H9 (cell line): ENCODE measurements around the gene FBLN1. TPM values are rescaled to one million over a fixed set of nuclear protein-coding genes. Genes with fewer than 3 reads are reported as not detected.

Source experiments
- DNase-seq: peaks from one replicate; pipeline ENCODE4 v3.0.0-alpha.2; 2017
- H2AFZ ChIP-seq: one replicate; pipeline ENCODE4 v1.6.1; 2013; ENCODE audit warnings: mild to moderate bottlenecking, low read length, control low read depth, moderate library complexity
- H2AK5ac ChIP-seq: 2 replicates; pipeline ENCODE4 v1.6.1; 2013; ENCODE audit warnings: low read length, control low read depth, mixed read lengths; ENCODE audit not compliant: insufficient read length
- H2BK120ac ChIP-seq: one replicate; pipeline ENCODE4 v1.6.1; 2013; ENCODE audit warnings: low read depth, mild to moderate bottlenecking, low read length, control low read depth, inconsistent platforms; ENCODE audit not compliant: poor library complexity, severe bottlenecking
- H2BK12ac ChIP-seq: 2 replicates; pipeline ENCODE4 v1.6.1; 2013; ENCODE audit warnings: low read length, control low read depth, mixed read lengths, low read depth; ENCODE audit not compliant: insufficient read length
- H2BK15ac ChIP-seq: 2 replicates; pipeline ENCODE4 v1.6.1; 2013; ENCODE audit warnings: low read depth, low read length, control low read depth
- H2BK20ac ChIP-seq: one replicate; pipeline ENCODE4 v1.6.1; 2013; ENCODE audit warnings: low read depth, mild to moderate bottlenecking, low read length, control low read depth, inconsistent platforms; ENCODE audit not compliant: poor library complexity, severe bottlenecking
- H2BK5ac ChIP-seq: 2 replicates; pipeline ENCODE4 v1.6.1; 2013; ENCODE audit warnings: low read length, control low read depth, mixed read lengths; ENCODE audit not compliant: insufficient read length
- H3K14ac ChIP-seq: 2 replicates; pipeline ENCODE4 v1.6.1; 2013; ENCODE audit warnings: low read length, control low read depth; ENCODE audit not compliant: insufficient read depth
- H3K18ac ChIP-seq: 2 replicates; pipeline ENCODE4 v1.6.1; 2013; ENCODE audit warnings: low read depth, mild to moderate bottlenecking, mixed read lengths, low read length, control low read depth; ENCODE audit not compliant: insufficient read length
- H3K23ac ChIP-seq: 2 replicates; pipeline ENCODE4 v1.6.1; 2013; ENCODE audit warnings: low read length, control low read depth, mixed read lengths, low read depth; ENCODE audit not compliant: insufficient read length
- H3K23me2 ChIP-seq: 2 replicates; pipeline ENCODE4 v1.6.1; 2013; ENCODE audit warnings: low read depth, mild to moderate bottlenecking, mixed read lengths, low read length, control low read depth; ENCODE audit not compliant: insufficient read length, poor library complexity, severe bottlenecking
- H3K27ac ChIP-seq: 2 replicates; pipeline ENCODE4 v1.5.1; 2013; ENCODE audit warnings: low read length, control low read depth, mixed read lengths, low read depth; ENCODE audit not compliant: insufficient read length
- H3K27me3 ChIP-seq: 2 replicates; pipeline ENCODE4 v1.6.1; 2013; ENCODE audit warnings: low read length, control low read depth, inconsistent platforms; ENCODE audit not compliant: insufficient read depth
- H3K4ac ChIP-seq: 2 replicates; pipeline ENCODE4 v1.6.1; 2013; ENCODE audit warnings: low read depth, mild to moderate bottlenecking, control low read depth, inconsistent platforms, low read length, moderate library complexity
- H3K4me1 ChIP-seq: 2 replicates; pipeline ENCODE4 v1.6.1; 2013; ENCODE audit warnings: low read length, control low read depth, inconsistent platforms; ENCODE audit not compliant: insufficient read depth
- H3K4me2 ChIP-seq: 2 replicates; pipeline ENCODE4 v1.6.1; 2013; ENCODE audit warnings: low read length, control low read depth, mixed read lengths; ENCODE audit not compliant: insufficient read length, insufficient read depth
- H3K56ac ChIP-seq: 2 replicates; pipeline ENCODE4 v1.6.1; 2013; ENCODE audit warnings: low read depth, mild to moderate bottlenecking, mixed read lengths, low read length, control low read depth; ENCODE audit not compliant: insufficient read length
- H3K79me1 ChIP-seq: 2 replicates; pipeline ENCODE4 v1.6.1; 2013; ENCODE audit warnings: low read depth, mild to moderate bottlenecking, moderate library complexity, low read length, control low read depth, inconsistent platforms; ENCODE audit not compliant: insufficient read depth, poor library complexity, severe bottlenecking
- H3K79me2 ChIP-seq: 2 replicates; pipeline ENCODE4 v1.6.1; 2013; ENCODE audit warnings: low read length, control low read depth, inconsistent platforms; ENCODE audit not compliant: insufficient read depth
- H3K9ac ChIP-seq: 2 replicates; pipeline ENCODE4 v1.6.1; 2013; ENCODE audit warnings: low read length, control low read depth, mixed read lengths; ENCODE audit not compliant: insufficient read length; ENCODE audit errors: extremely low read depth
- H3K9me3 ChIP-seq: one replicate; pipeline ENCODE4 v1.6.1; 2013; ENCODE audit warnings: low read depth, low read length, inconsistent platforms; ENCODE audit not compliant: control insufficient read depth
- H3T11ph ChIP-seq: one replicate; pipeline ENCODE4 v1.6.1; 2013; ENCODE audit warnings: mild to moderate bottlenecking, low read length, control low read depth, inconsistent platforms
- H4K20me1 ChIP-seq: one replicate; pipeline ENCODE4 v1.6.1; 2013; ENCODE audit not compliant: control insufficient read depth, insufficient read length, insufficient read depth
- H4K5ac ChIP-seq: 2 replicates; pipeline ENCODE4 v1.6.1; 2013; ENCODE audit warnings: low read depth, mild to moderate bottlenecking, mixed read lengths, low read length, control low read depth; ENCODE audit not compliant: insufficient read length
- H4K8ac ChIP-seq: replicated peaks from 2 replicates; pipeline ENCODE4 v1.6.1; 2013; ENCODE audit warnings: low read length, control low read depth, mixed read lengths, low read depth; ENCODE audit not compliant: insufficient read length
- H4K91ac ChIP-seq: 2 replicates; pipeline ENCODE4 v1.6.1; 2013; ENCODE audit warnings: low read depth, mild to moderate bottlenecking, moderate library complexity, mixed read lengths, low read length, control low read depth; ENCODE audit not compliant: insufficient read length
- H3K27ac Mint-ChIP-seq, 3 experiments: 2 replicates in 2 of 3; 3 replicates in 1 of 3; pipeline ENCODE4 v1.8.0; 2020 to 2021; ENCODE audit warnings: mixed read lengths in 3 of 3, mild to moderate bottlenecking in 1 of 3, moderate library complexity in 1 of 3
- H3K27me3 Mint-ChIP-seq: 2 replicates; pipeline ENCODE4 v1.8.0; 2021; ENCODE audit warnings: low read depth, mild to moderate bottlenecking, moderate library complexity, mixed read lengths
- H3K36me3 Mint-ChIP-seq, 3 experiments: 2 replicates in 2 of 3; 3 replicates in 1 of 3; pipeline ENCODE4 v1.8.0; 2020 to 2021; ENCODE audit warnings: low read depth in 3 of 3, mixed read lengths in 3 of 3; ENCODE audit not compliant: insufficient read depth in 1 of 3
- H3K4me1 Mint-ChIP-seq, 2 experiments: 2 replicates each; pipeline ENCODE4 v1.8.0; 2020; ENCODE audit warnings: mixed read lengths in 2 of 2
- H3K4me3 Mint-ChIP-seq, 2 experiments: 2 replicates in 1 of 2; 3 replicates in 1 of 2; pipeline ENCODE4 v1.8.0; 2020 to 2021; ENCODE audit warnings: mild to moderate bottlenecking in 2 of 2, mixed read lengths in 2 of 2, moderate library complexity in 1 of 2
- H3K9me3 Mint-ChIP-seq, 2 experiments: 2 replicates in 1 of 2; 3 replicates in 1 of 2; pipeline ENCODE4 v1.8.0; 2020; ENCODE audit warnings: mild to moderate bottlenecking in 2 of 2, mixed read lengths in 2 of 2, moderate library complexity in 1 of 2
- CTCF ChIP-seq: fragments of 200-600 bp; sonication (generic); conservative IDR thresholded peaks from 3 replicates; pipeline ENCODE4 v1.8.0; 2021; ENCODE audit warnings: antibody characterized with exemption, mild to moderate bottlenecking
- WGBS: extraction: QIAGEN DNeasy Blood & Tissue Kit; methylation state at CpG from one replicate; pipeline ENCODE4 v1.1.7; 2013; ENCODE audit warnings: missing lambda C conversion rate, low lambda C conversion rate, mixed read lengths; ENCODE audit not compliant: insufficient read length; ENCODE audit errors: extremely low coverage; 5-methylcytosine and 5-hydroxymethylcytosine counted together
- total RNA-seq: library from RNA; stranded (reverse); gene quantifications from 2 replicates; pipeline ENCODE4 v1.2.1, GENCODE V29; 2021

Gene FBLN1
- total RNA-seq, 1 experiment from 2014 or later, result 140 TPM

DNA sequence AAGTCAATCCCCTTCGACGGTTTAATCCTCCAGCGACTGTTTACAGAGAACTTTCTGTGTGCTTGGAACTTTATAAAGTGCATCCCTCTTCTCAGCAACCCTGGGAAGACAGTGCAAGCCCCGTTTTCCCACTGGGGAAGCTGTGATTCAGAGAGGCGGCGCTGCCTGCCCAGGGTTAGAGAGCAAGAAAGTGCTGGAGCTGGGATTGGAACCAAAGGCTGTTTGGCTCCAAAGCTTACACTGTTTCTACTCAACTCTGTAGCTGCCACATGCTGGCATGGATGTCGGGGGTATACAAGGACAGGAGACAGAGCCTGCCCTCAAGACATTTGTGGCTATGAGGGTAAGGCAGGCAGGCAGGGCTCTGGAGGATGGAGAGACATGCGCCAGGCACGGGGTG is 13.0 kb downstream of the FBLN1 start:
- Histone ChIP-seq H2AK5ac (no peak overlapping the region), H2BK15ac (no peak overlapping the region), H2BK120ac (no peak overlapping the region), H3K23ac (no peak overlapping the region), H4K91ac (no peak overlapping the region), H4K20me1 (no peaks in the 10 kb centered on the region), H2AFZ (no peak overlapping the region), H3K9me3 (no peaks in the 10 kb centered on the region), H3K4ac (no peak overlapping the region), H2BK5ac (no peak overlapping the region), H3K9ac (no peak overlapping the region), H2BK20ac (no peak overlapping the region), H3K79me2 (peaks cover 2% of the 10 kb centered on the region; the same call in 1 of the 2 replicates), H4K5ac (no peak overlapping the region), H3K14ac (peak overlapping the region; percentile 34; the same call in 1 of the 2 replicates), H3K56ac (no peak overlapping the region), H3K79me1 (peaks cover 5% of the 10 kb centered on the region), H4K8ac (no peak overlapping the region), H3K27me3 (no peaks in the 10 kb centered on the region), H3K4me1 (peaks cover 3% of the 10 kb centered on the region; the same call in 1 of the 2 replicates), H3K18ac (no peak overlapping the region), H3T11ph (no peak overlapping the region), H3K4me2 (no peak overlapping the region), H3K23me2 (no peaks in the 10 kb centered on the region), H3K27ac (no peak overlapping the region), H2BK12ac (no peak overlapping the region)
- H3K27me3 Mint-ChIP-seq, result no peaks in the 10 kb centered on the region
- DNase-seq, result no peak
- peaks cover 50 to 59% of the 10 kb centered on the region in 2 experiments for H3K4me1 Mint-ChIP-seq
- H3K27ac Mint-ChIP-seq, result peak overlapping the region in 2 of 3 experiments; percentile 48 to 79; a peak in 3 of 7 replicates
- no CpG with 5 or more reads among the region's 9 CpGs for WGBS
- H3K4me3 Mint-ChIP-seq, result no peak overlapping the region; a peak in 1 of 5 replicates
- H3K36me3 Mint-ChIP-seq, result peaks cover 15 to 33% (median 22%) of the 10 kb centered on the region in 3 experiments
- no peaks in the 10 kb centered on the region for H3K9me3 Mint-ChIP-seq
- TF ChIP-seq CTCF, result no peak
